HL-60/S4 treated with retinoic acid at 250 ng/mL for 4 days and 3 days (cell line): ENCODE measurements around the gene IRF4.

ENCODE experiments used
- in situ Hi-C: fragments of 300-500 bp; cut with MboI; formaldehyde crosslinking; loops from 2 replicates; pipeline ENCODE4 v1.7.0; 2022; ENCODE audit warnings: low sequenced_read_pairs

IRF4 gene

GRCh38 chr6:379410-380181, 12.0 kb upstream of the IRF4 start:
- in situ Hi-C loops, result no loop called here

- in situ Hi-C loops, result no loop called here
Observed at GRCh38 chr6:380234-381218, 11.0 kb upstream of the IRF4 start.

GRCh38 chr6:381742-382461, 9.7 kb upstream of the IRF4 start:
- in situ Hi-C loops, result no loop called here

- in situ Hi-C loops, result no loop called here
Observed at GRCh38 chr6:382883-383810, 8.4 kb upstream of the IRF4 start.

GRCh38 chr6:383856-384255, 7.7 kb upstream of the IRF4 start:
- in situ Hi-C loops, result no loop called here

- in situ Hi-C loops, result no loop called here
Observed at GRCh38 chr6:384898-385297, 6.7 kb upstream of the IRF4 start.

GRCh38 chr6:385614-386013, 5.9 kb upstream of the IRF4 start:
- in situ Hi-C loops, result no loop called here

- in situ Hi-C loops, result no loop called here
Observed at GRCh38 chr6:386688-387266, 4.8 kb upstream of the IRF4 start.

- in situ Hi-C loops, result no loop called here
Observed at GRCh38 chr6:387293-387741, 4.2 kb upstream of the IRF4 start.

- in situ Hi-C loops, result no loop called here
Observed at GRCh38 chr6:388202-388903, 3.2 kb upstream of the IRF4 start.

GRCh38 chr6:389143-389542, 2.4 kb upstream of the IRF4 start:
- in situ Hi-C loops, result no loop called here

- in situ Hi-C loops, result no loop called here
Observed at GRCh38 chr6:389622-390021, 1.9 kb upstream of the IRF4 start.

GRCh38 chr6:390914-391558, 516 bp upstream of the IRF4 start:
- in situ Hi-C loops, result no loop called here

- in situ Hi-C loops, result no loop called here
Observed at GRCh38 chr6:392441-393390, 1.2 kb downstream of the IRF4 start.

GRCh38 chr6:393391-394221, 2.1 kb downstream of the IRF4 start:
- in situ Hi-C loops, result no loop called here

GRCh38 chr6:394641-395289, 3.2 kb downstream of the IRF4 start:
- in situ Hi-C loops, result no loop called here
